H1 (cell line): ENCODE measurements around the gene GPR137. TPM values are rescaled to one million over a fixed set of nuclear protein-coding genes. Genes with fewer than 3 reads are reported as not detected.
A peak's percentile ranks its signal among the peaks of the same experiment; 100 is the strongest.

Experiments used
- ASH2L ChIP-seq: fragments of 200-600, 300-600 bp; sonication (generic); IDR thresholded peaks from one replicate; pipeline ENCODE4 v1.7.1; 2017; ENCODE audit warnings: low read length
- ATF3 ChIP-seq: IDR thresholded peaks from 2 replicates; pipeline ENCODE4 v1.6.1; 2011; ENCODE audit warnings: low read depth, mild to moderate bottlenecking, low read length; ENCODE audit not compliant: insufficient read depth
- BRCA1 ChIP-seq: IDR thresholded peaks from 2 replicates; pipeline ENCODE4 v1.6.1; 2012; ENCODE audit warnings: low read depth, low read length, improper control_type of control experiment
- CEBPB ChIP-seq: IDR thresholded peaks from 2 replicates; pipeline ENCODE4 v1.6.1; 2012; ENCODE audit warnings: low read depth, low read length
- CHD2 ChIP-seq: IDR thresholded peaks from 2 replicates; pipeline ENCODE4 v1.6.1; 2012; ENCODE audit warnings: low read length, improper control_type of control experiment
- CTBP2 ChIP-seq: IDR thresholded peaks from 2 replicates; pipeline ENCODE4 v1.7.0; 2011; ENCODE audit warnings: borderline replicate concordance, mild to moderate bottlenecking, moderate library complexity, mixed read lengths, low read length; ENCODE audit not compliant: insufficient read depth, insufficient read length
- CTCF ChIP-seq, 3 experiments: IDR thresholded peaks; 1 replicate in 2 of 3; 2 replicates in 1 of 3; pipeline versions ENCODE4 v1.5.1 to v1.6.1; 2011; ENCODE audit warnings: low read length in 3 of 3, mild to moderate bottlenecking in 3 of 3, inconsistent platforms in 2 of 3, low read depth in 1 of 3, moderate library complexity in 1 of 3; ENCODE audit not compliant: insufficient read depth in 1 of 3; ENCODE audit errors: control extremely low read depth in 1 of 3
- E2F6 ChIP-seq: IDR thresholded peaks from 2 replicates; pipeline ENCODE4 v1.6.1; 2012; ENCODE audit warnings: inconsistent platforms
- HDAC2 ChIP-seq, 2 experiments: fragments of 300-600 bp in 1 of 2; sonication (generic) in 1 of 2; IDR thresholded peaks; 2 replicates each; pipeline ENCODE4 v1.6.1; 2011 to 2012; ENCODE audit warnings: low read depth in 2 of 2, low read length in 2 of 2, mild to moderate bottlenecking in 2 of 2, moderate library complexity in 2 of 2, borderline replicate concordance in 1 of 2, inconsistent platforms in 1 of 2
- KDM5A ChIP-seq: fragments of 200-600 bp; IDR thresholded peaks from 2 replicates; pipeline ENCODE4 v1.7.1; 2012; ENCODE audit warnings: mild to moderate bottlenecking, low read length, inconsistent platforms, mixed read lengths
- PHF8 ChIP-seq: fragments of 200-600 bp; sonication (generic); conservative IDR thresholded peaks from 2 replicates; pipeline ENCODE4 v1.7.1; 2012; ENCODE audit warnings: low read depth, mild to moderate bottlenecking, inconsistent platforms, low read length, moderate library complexity
- POLR2A ChIP-seq, 2 experiments: IDR thresholded peaks; 1 replicate in 1 of 2; 2 replicates in 1 of 2; pipeline ENCODE4 v1.6.1; 2011; ENCODE audit warnings: low read depth in 2 of 2, low read length in 2 of 2, mild to moderate bottlenecking in 2 of 2; ENCODE audit errors: control extremely low read depth in 1 of 2
- RBBP5 ChIP-seq: IDR thresholded peaks from 2 replicates; pipeline ENCODE4 v1.7.1; 2012; ENCODE audit warnings: low read depth, mild to moderate bottlenecking, inconsistent platforms, low read length, moderate library complexity, borderline replicate concordance
- RFX5 ChIP-seq: IDR thresholded peaks from 2 replicates; pipeline ENCODE4 v1.6.1; 2011; ENCODE audit warnings: low read depth, low read length, improper control_type of control experiment, borderline replicate concordance
- SAP30 ChIP-seq: fragments of 300-600 bp; sonication (generic); IDR thresholded peaks from 2 replicates; pipeline ENCODE4 v1.7.1; 2012; ENCODE audit warnings: low read length, moderate library complexity, mild to moderate bottlenecking, inconsistent platforms; ENCODE audit not compliant: insufficient read depth, insufficient replicate concordance
- SP1 ChIP-seq: IDR thresholded peaks from 2 replicates; pipeline ENCODE4 v1.6.1; 2011; ENCODE audit warnings: low read depth, low read length
- SUZ12 ChIP-seq: fragments of 200-600 bp; sonication (generic); IDR thresholded peaks from 2 replicates; pipeline ENCODE4 v1.6.1; 2012; ENCODE audit warnings: mild to moderate bottlenecking, inconsistent platforms, low read length, moderate library complexity, mixed read lengths
- TAF7 ChIP-seq: optimal IDR thresholded peaks from 2 replicates; pipeline ENCODE3; 2011; ENCODE audit warnings: low read depth, mild to moderate bottlenecking, inconsistent platforms, low read length, moderate library complexity, borderline replicate concordance
- ZNF274 ChIP-seq: IDR thresholded peaks from 2 replicates; pipeline ENCODE4 v1.7.0; 2012; ENCODE audit warnings: low read length, borderline replicate concordance; ENCODE audit errors: extremely low read depth
- polyA plus RNA-seq, 7 experiments: library from polyadenylated mRNA; depleted of rRNA in 3 of 7; stranded (reverse) in 5 of 7; unstranded in 2 of 7; fragments of >200 nt in 5 of 7; fragments of 200-250 nt in 2 of 7; gene quantifications; 1 replicate in 5 of 7; 2 replicates in 1 of 7; 4 replicates in 1 of 7; pipeline versions ENCODE4 v1.2.1 to v1.2.3, GENCODE V29; 2011 to 2013; ENCODE audit warnings: missing spikeins in 2 of 7, mixed read lengths in 2 of 7
- total RNA-seq: library from RNA; stranded (reverse); fragmentation: NEBNext Ultra II Directional; extraction: Animal tissue kit (Norgen Biotek cat#: 25700); gene quantifications from 2 replicates; pipeline ENCODE4 v1.2.1, GENCODE V29; 2021

Gene GPR137
- total and polyA plus RNA-seq, 2 of the 8 experiments (the other 6 are each of a cell fraction or from before 2014, with no cell fraction given) = 36.2 to 37.8 TPM

DNA sequence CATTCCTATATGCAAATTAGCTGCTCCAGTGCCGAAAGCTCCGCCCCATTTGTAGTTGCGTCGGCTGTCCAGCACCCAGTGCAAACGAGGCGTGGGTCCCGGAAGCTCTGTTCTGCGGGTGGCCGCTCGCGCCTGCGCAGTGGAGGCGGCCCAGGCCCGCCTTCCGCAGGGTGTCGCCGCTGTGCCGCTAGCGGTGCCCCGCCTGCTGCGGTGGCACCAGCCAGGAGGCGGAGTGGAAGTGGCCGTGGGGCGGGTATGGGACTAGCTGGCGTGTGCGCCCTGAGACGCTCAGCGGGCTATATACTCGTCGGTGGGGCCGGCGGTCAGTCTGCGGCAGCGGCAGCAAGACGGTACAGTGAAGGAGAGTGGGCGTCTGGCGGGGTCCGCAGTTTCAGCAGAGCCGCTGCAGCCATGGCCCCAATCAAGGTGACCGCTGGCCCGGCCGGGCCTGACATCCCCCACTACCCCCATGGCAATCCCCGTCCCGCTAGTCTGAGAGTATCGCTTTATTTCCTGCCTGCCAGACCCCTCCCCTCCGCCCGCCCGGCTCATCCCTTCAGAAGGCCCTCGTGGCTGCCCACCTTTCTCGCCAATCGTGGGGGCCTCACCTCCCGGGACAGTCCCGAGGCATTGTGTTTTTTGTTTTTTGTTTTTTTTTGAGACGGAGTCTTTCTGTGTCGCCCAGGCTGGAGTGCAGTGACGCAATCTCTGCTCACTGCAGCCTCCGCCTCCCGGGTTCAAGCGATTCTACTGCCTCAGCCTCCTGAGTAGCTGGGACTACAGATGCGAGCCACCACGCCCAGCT is 32.5 kb downstream of the GPR137 start, which contains the start of gene PRDX5 (continued):
- TF ChIP-seq SP1 (0 out of 2 replicates have a peak, but pooled peaks have one; percentile 6), CTBP2 (no peak), CEBPB (peak; percentile 51; the same call in 1 of the 2 replicates), POLR2A (IDR thresholded peaks at IDR 0.05; ENCODE audit: control extremely low read depth in 1 of 2, low read depth in 2 of 2, low read length in 2 of 2) (no peak), BRCA1 (no peak), KDM5A (no peak), TAF7 (peak; percentile 61), SAP30 (no peak), PHF8 (peak; percentile 72), ATF3 (0 out of 2 replicates have a peak, but pooled peaks have one; percentile 10), E2F6 (0 out of 2 replicates have a peak, but pooled peaks have one; percentile 3), RFX5 (no peak), ZNF274 (no peak), CHD2 (no peak), ASH2L (peak; percentile 47), SUZ12 (no peak), CTCF (IDR thresholded peaks at IDR 0.05; ENCODE audit: control extremely low read depth in 1 of 3, insufficient read depth in 1 of 3, low read depth in 1 of 3, low read length in 3 of 3) (peak in 1 of 3 experiments; percentile 51; a peak in 2 of 4 replicates), HDAC2 (IDR thresholded peaks at IDR 0.05; ENCODE audit: borderline replicate concordance in 1 of 2, low read depth in 2 of 2, low read length in 2 of 2) (peak in 1 of 2 experiments; percentile 26; a peak in 1 of 4 replicates), RBBP5 (no peak)
